ENCODE results near the gene PHF1. TPM values are rescaled to one million over a fixed set of nuclear protein-coding genes. Genes with fewer than 3 reads are reported as not detected.

The PHF1 gene
- polyA plus RNA-seq, 1 donor from 2014 or later, result 102 TPM

Small RNA genes within 50 kb of the gene (small RNA-seq; reads per million reads assigned to genes)
- 0 reads per million in 3 experiments for gene RPL35AP4
- 0 reads per million in 3 experiments for gene ZBTB9

Other genes with a start within 250 kb of the PHF1 start
- 9.8 and 20.2 TPM in 2 replicates for gene COL11A2, start 218.5 kb upstream of the PHF1 start, polyA plus RNA-seq
- gene RXRB, start 210.3 kb upstream of the PHF1 start, polyA plus RNA-seq, result 60.7 and 71.2 TPM in 2 replicates
- 99.8 and 120 TPM in 2 replicates for gene SLC39A7, start 210.1 kb upstream of the PHF1 start, polyA plus RNA-seq
- gene HSD17B8, start 206.4 kb upstream of the PHF1 start, polyA plus RNA-seq, result 7.3 and 10.3 TPM in 2 replicates
- gene RING1, start 202.5 kb upstream of the PHF1 start, polyA plus RNA-seq, result 107 and 121 TPM in 2 replicates
- gene VPS52, start 139.1 kb upstream of the PHF1 start, polyA plus RNA-seq, result 29.1 and 34.6 TPM in 2 replicates
- 1,894 and 2,078 TPM in 2 replicates for gene RPS18, start 138.9 kb upstream of the PHF1 start, polyA plus RNA-seq
- gene B3GALT4, start 133.9 kb upstream of the PHF1 start, polyA plus RNA-seq, result 2.5 and 7.0 TPM in 2 replicates
- 62.5 and 73.2 TPM in 2 replicates for gene WDR46, start 121.8 kb upstream of the PHF1 start, polyA plus RNA-seq
- gene PFDN6, start 121.4 kb upstream of the PHF1 start, polyA plus RNA-seq, result 97.8 and 109 TPM in 2 replicates
- gene RGL2, start 112.1 kb upstream of the PHF1 start, polyA plus RNA-seq, result 120 and 141 TPM in 2 replicates
- gene TAPBP, start 96.9 kb upstream of the PHF1 start, polyA plus RNA-seq, result 1.2 and 5.5 TPM in 2 replicates
- gene ZBTB22, start 93.3 kb upstream of the PHF1 start, polyA plus RNA-seq, result 16.5 and 30.0 TPM in 2 replicates
- 39.3 and 66.0 TPM in 2 replicates for gene DAXX, start 88.1 kb upstream of the PHF1 start, polyA plus RNA-seq
- 0.52 and 2.1 TPM in 2 replicates for gene KIFC1, start 19.2 kb upstream of the PHF1 start, polyA plus RNA-seq
- 341 and 343 TPM in 2 replicates for gene CUTA, start 7.1 kb downstream of the PHF1 start, polyA plus RNA-seq
- 4.3 and 5.9 TPM in 2 replicates for gene SYNGAP1, start 9.1 kb downstream of the PHF1 start, polyA plus RNA-seq
- gene ZBTB9, start 43.6 kb downstream of the PHF1 start, polyA plus RNA-seq, result 6.8 and 7.7 TPM in 2 replicates
- gene BAK1, start 169.3 kb downstream of the PHF1 start, polyA plus RNA-seq, result 15.4 and 21.9 TPM in 2 replicates
- 0.11 and 0.16 TPM in 2 replicates for gene ITPR3, start 210.3 kb downstream of the PHF1 start, polyA plus RNA-seq